T-helper 1 cell treated with Interleukin-12 subunit alpha and Interleukin-12 subunit beta and Interleukin-4 antibody, amounts not matched to agents 30 ng/mL and 1 ng/mL, for 36 hours (primary cell): ENCODE data around the gene CTAG2. TPM values are rescaled to one million over a fixed set of nuclear protein-coding genes. Genes with fewer than 3 reads are reported as not detected.
"Not testable (repeated sequence)": the region's sequence is repeated elsewhere in the genome, so short reads cannot be mapped to it uniquely, and the experiment has no call there.

Source experiments
- intact Hi-C: fragments of 100-400 bp; cut with micrococcal nuclease; formaldehyde crosslinking; loops from one replicate; pipeline ENCODE4 v1.15.1; 2024
- total RNA-seq: library from RNA; stranded (reverse); gene quantifications from 2 replicates; pipeline ENCODE4 v1.2.3, GENCODE V29; 2022

CTAG2 gene
- total RNA-seq, 1 donor from 2014 or later, result not detected

GRCh38 chrX:154648931-154649330, 4.4 kb downstream of the CTAG2 start:
- intact Hi-C loops, result no loop called here

GRCh38 chrX:154645745-154646378, 7.5 kb downstream of the CTAG2 start:
- intact Hi-C loops, result not testable (repeated sequence)

- intact Hi-C loops, result not testable (repeated sequence)
Measured at GRCh38 chrX:154643708-154644107, 9.7 kb downstream of the CTAG2 start.

GRCh38 chrX:154641740-154642139, 11.6 kb downstream of the CTAG2 start:
- intact Hi-C loops, result not testable (repeated sequence)

- intact Hi-C loops, result not testable (repeated sequence)
Measured at GRCh38 chrX:154633661-154634060, 19.7 kb downstream of the CTAG2 start.

GRCh38 chrX:154630949-154631348, 22.4 kb downstream of the CTAG2 start:
- intact Hi-C loops, result not testable (repeated sequence)

GRCh38 chrX:154628960-154629359, 24.4 kb downstream of the CTAG2 start:
- intact Hi-C loops, result not testable (repeated sequence)

GRCh38 chrX:154620767-154621414, 32.5 kb downstream of the CTAG2 start:
- intact Hi-C loops, result not testable (repeated sequence)

- intact Hi-C loops, result not testable (repeated sequence)
Measured at GRCh38 chrX:154619182-154619581, 34.2 kb downstream of the CTAG2 start, which contains the start of gene CTAG1B. CTAG1B (minus strand) TSS chrX:154619282; CDS start chrX:154619218, 64 bp downstream.

- intact Hi-C loops, result not testable (repeated sequence)
Measured at GRCh38 chrX:154613586-154613985, 39.8 kb downstream of the CTAG2 start.

- intact Hi-C loops, result not testable (repeated sequence)
Measured at GRCh38 chrX:154611146-154611545, 42.2 kb downstream of the CTAG2 start.

- intact Hi-C loops, result not testable (repeated sequence)
Measured at GRCh38 chrX:154608823-154609222, 44.6 kb downstream of the CTAG2 start.

- intact Hi-C loops, result not testable (repeated sequence)
Measured at GRCh38 chrX:154607976-154608375, 45.4 kb downstream of the CTAG2 start.

- intact Hi-C loops, result no loop called here
Measured at GRCh38 chrX:154607370-154607769, 46.0 kb downstream of the CTAG2 start.

GRCh38 chrX:154605566-154605965, 47.8 kb downstream of the CTAG2 start:
- intact Hi-C loops, result no loop called here

GRCh38 chrX:154603438-154604430, 49.6 kb downstream of the CTAG2 start:
- intact Hi-C loops, result no loop called here

- intact Hi-C loops, result no loop called here
Measured at GRCh38 chrX:154602766-154603437, 50.5 kb downstream of the CTAG2 start.

- intact Hi-C loops, result no loop called here
Measured at GRCh38 chrX:154602226-154602625, 51.2 kb downstream of the CTAG2 start.
